K562 (cell line): ENCODE data around the gene DGAT2L6. TPM values are rescaled to one million over a fixed set of nuclear protein-coding genes. Genes with fewer than 3 reads are reported as not detected.

Source experiments
- ATAC-seq: fragments of 200-7000 bp; cut with Tn5 transposase; 3 replicates; pipeline ENCODE4 v1.9.1; 2020; ENCODE audit warnings: moderate library complexity
- BruUV-seq: library from RNA; stranded (reverse); fragments of 400-500 nt; replicated peaks from 2 replicates; lab custom pipeline; 2021; lab: Mats Ljungman, UMichigan
- CTCF ChIA-PET: fragments of 300-600 bp; formaldehyde crosslinking; extraction: SDS; loops from one replicate; lab custom pipeline; 2021; ENCODE audit warnings: low intra/inter-chr PET ratio; lab: Yijun Ruan, JAX
- POLR2A ChIA-PET: fragments of 300-600, 350-650 bp; sonication (Branson Sonifier 250); formaldehyde crosslinking; extraction: SDS; loops from one replicate; lab custom pipeline; 2021; ENCODE audit warnings: antibody characterized with exemption, inconsistent platforms; lab: Yijun Ruan, JAX
- DNase-seq, 4 experiments: peaks; one replicate each; pipeline versions ENCODE4 v3.0.0 to v3.0.0-alpha.2; 2011 to 2018; ENCODE audit warnings: low spot score in 3 of 4, mixed read lengths in 3 of 4; ENCODE audit errors: extremely low read depth in 1 of 4
- FAIRE-seq: peaks from 2 replicates; lab custom pipeline; 2011; peaks lifted over from hg19 to GRCh38; lab: Jason Lieb, UNC
- H2AFZ ChIP-seq: 2 replicates; pipeline ENCODE4 v1.6.0; 2011; ENCODE audit warnings: low read depth, low read length, control low read depth, inconsistent platforms
- H3K27ac ChIP-seq: fragments of 200-600 bp; 3 replicates; pipeline ENCODE4 v1.8.0; 2011; ENCODE audit warnings: low read depth, mild to moderate bottlenecking, control low read depth, inconsistent platforms, low read length, moderate library complexity, mixed read lengths; ENCODE audit errors: extremely low read depth
- H3K27me3 ChIP-seq, 2 experiments: fragments of 300-600 bp in 1 of 2; 2 replicates in 1 of 2; 3 replicates in 1 of 2; pipeline versions ENCODE4 v1.6.0 to v1.8.0; 2011; ENCODE audit warnings: inconsistent platforms in 2 of 2, low read length in 2 of 2, mild to moderate bottlenecking in 1 of 2, mixed read lengths in 1 of 2, moderate library complexity in 1 of 2; ENCODE audit not compliant: control insufficient read depth in 2 of 2, insufficient read depth in 2 of 2
- H3K36me3 ChIP-seq: fragments of 300-600 bp; 3 replicates; pipeline ENCODE4 v1.8.0; 2011; ENCODE audit warnings: mild to moderate bottlenecking, low read length, inconsistent platforms; ENCODE audit not compliant: control insufficient read depth, insufficient read depth
- H3K4me1 ChIP-seq, 2 experiments: fragments of 200-600 bp in 1 of 2; replicated peaks in 1 of 2; 2 replicates in 1 of 2; 3 replicates in 1 of 2; pipeline versions ENCODE4 v1.5.1 to v1.8.0; 2011; ENCODE audit warnings: inconsistent platforms in 2 of 2, low read length in 2 of 2, mild to moderate bottlenecking in 1 of 2, mixed read lengths in 1 of 2, moderate library complexity in 1 of 2; ENCODE audit not compliant: control insufficient read depth in 2 of 2, insufficient read depth in 2 of 2
- H3K4me2 ChIP-seq: 2 replicates; pipeline ENCODE4 v1.6.1; 2011; ENCODE audit warnings: low read length, control low read depth, inconsistent platforms, mixed read lengths; ENCODE audit not compliant: insufficient read depth
- H3K4me3 ChIP-seq: fragments of 200-600 bp; sonication (generic), shearing (Covaris generic); 2 replicates; pipeline ENCODE4 v1.5.1; 2016; ENCODE audit warnings: control low read depth, inconsistent platforms
- H3K79me2 ChIP-seq: fragments of 200-600 bp; 3 replicates; pipeline ENCODE4 v1.8.0; 2011; ENCODE audit warnings: low read length, inconsistent platforms; ENCODE audit not compliant: control insufficient read depth, insufficient read depth
- H3K9ac ChIP-seq, 2 experiments: 2 replicates each; pipeline versions ENCODE4 v1.6.0 to v1.6.1; 2011; ENCODE audit warnings: low read depth in 2 of 2, low read length in 2 of 2, control low read depth in 1 of 2, inconsistent platforms in 1 of 2, mild to moderate bottlenecking in 1 of 2, mixed read lengths in 1 of 2; ENCODE audit not compliant: insufficient read depth in 1 of 2
- H3K9me1 ChIP-seq: one replicate; pipeline ENCODE4 v1.6.0; 2011; ENCODE audit warnings: inconsistent platforms, mild to moderate bottlenecking, low read length, moderate library complexity; ENCODE audit not compliant: control insufficient read depth, insufficient read depth
- H3K9me3 ChIP-seq: replicated peaks from 2 replicates; pipeline ENCODE4 v1.5.1; 2011; ENCODE audit warnings: low read depth, low read length, inconsistent platforms; ENCODE audit not compliant: control insufficient read depth, insufficient read depth
- H4K20me1 ChIP-seq: replicated peaks from 2 replicates; pipeline ENCODE4 v1.6.1; 2011; ENCODE audit warnings: low read length, inconsistent platforms, mixed read lengths; ENCODE audit not compliant: control insufficient read depth, insufficient read depth
- CHD2 ChIP-seq: IDR thresholded peaks from 2 replicates; pipeline ENCODE4 v1.6.1; 2011; ENCODE audit warnings: low read depth, low read length
- ZNF354B ChIP-seq: fragments of 250-450 bp; sonication (Bioruptor Pico); IDR thresholded peaks from 2 replicates; pipeline ENCODE4 v1.4.0; 2020
- WGBS: fragments of 100-300 bp; shearing (Covaris generic); methylation state at CpG from one replicate; pipeline ENCODE4 v1.1.6; 2016; ENCODE audit warnings: low coverage, mixed read lengths; ENCODE audit not compliant: insufficient coverage; ENCODE audit errors: missing lambda C conversion rate; 5-methylcytosine and 5-hydroxymethylcytosine counted together
- in situ Hi-C: fragments of 300-500 bp; cut with MboI; formaldehyde crosslinking; loops from 4 replicates; pipeline ENCODE4 v1.15.0; 2018; ENCODE audit warnings: inconsistent platforms, mixed read lengths
- intact Hi-C: fragments of 100-400 bp; cut with micrococcal nuclease; formaldehyde crosslinking; loops from 2 replicates; pipeline ENCODE4 v1.14.2; 2022
- polyA plus RNA-seq, 8 experiments: library from polyadenylated mRNA; depleted of rRNA in 4 of 8; stranded (reverse) in 5 of 8; unstranded in 3 of 8; fragments of >200 nt; fragmentation: Nextera tagmentation in 2 of 8; fragmentation: Illumina TruSeq in 1 of 8; extraction: Ambion mirVana in 2 of 8; extraction: Trizol in 1 of 8; gene quantifications; 2 replicates each; pipeline versions ENCODE4 v1.2.1 to v1.2.3, GENCODE V29; 2011 to 2014; ENCODE audit warnings: inconsistent platforms in 1 of 8, missing spikeins in 1 of 8
- total RNA-seq, 7 experiments: library from RNA; depleted of rRNA in 6 of 7; stranded (reverse); fragments of >200 nt in 6 of 7; fragmentation: Illumina TruSeq in 2 of 7; extraction: Trizol in 2 of 7; gene quantifications; 2 replicates each; pipeline versions ENCODE4 v1.2.1 to v1.2.3, GENCODE V29; 2011 to 2021; ENCODE audit warnings: low replicate concordance in 1 of 7
- TF ChIP-seq, protein P1 (sequence below): sonication (generic); formaldehyde crosslinking; IDR thresholded peaks from 2 replicates; pipeline ENCODE4 v1.5.0; 2020; ENCODE audit warnings: missing genetic modification reagents

Gene DGAT2L6
- total and polyA plus RNA-seq, 9 of the 15 experiments (the other 6 are each of a cell fraction or from before 2014, with no cell fraction given) = not detected

DNA sequence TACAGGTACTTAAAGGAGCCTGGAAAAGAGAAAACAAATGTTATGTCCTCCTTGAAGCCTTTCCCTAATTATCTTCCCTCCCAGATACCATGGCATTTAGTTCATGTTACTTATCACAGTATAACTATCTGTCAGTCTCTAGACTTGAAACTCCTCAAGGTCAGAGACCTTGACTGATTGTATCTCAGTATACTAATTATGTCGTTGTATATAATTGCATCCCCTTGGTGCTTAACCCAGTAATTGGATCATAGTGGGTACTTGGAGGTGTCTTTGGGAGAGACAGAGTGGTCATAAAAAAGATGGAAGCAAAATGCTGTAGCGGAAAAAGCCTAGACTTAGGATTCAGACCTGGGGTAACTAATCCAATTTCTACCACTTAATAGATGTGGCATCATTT lies 35.9 kb upstream of the DGAT2L6 start:
- Histone ChIP-seq H3K4me1 (no peaks in the 10 kb centered on the region), H3K9ac (no peak overlapping the region), H3K27me3 (no peaks in the 10 kb centered on the region), H3K36me3 (peaks cover 30% of the 10 kb centered on the region; the same call in 2 of the 3 replicates), H3K4me2 (no peak overlapping the region), H4K20me1 (no peaks in the 10 kb centered on the region), H3K27ac (no peak overlapping the region), H3K9me3 (no peaks in the 10 kb centered on the region), H2AFZ (no peak overlapping the region), H3K9me1 (no peaks in the 10 kb centered on the region), H3K4me3 (no peak overlapping the region), H3K79me2 (no peaks in the 10 kb centered on the region)
- TF ChIP-seq, protein P1, sequence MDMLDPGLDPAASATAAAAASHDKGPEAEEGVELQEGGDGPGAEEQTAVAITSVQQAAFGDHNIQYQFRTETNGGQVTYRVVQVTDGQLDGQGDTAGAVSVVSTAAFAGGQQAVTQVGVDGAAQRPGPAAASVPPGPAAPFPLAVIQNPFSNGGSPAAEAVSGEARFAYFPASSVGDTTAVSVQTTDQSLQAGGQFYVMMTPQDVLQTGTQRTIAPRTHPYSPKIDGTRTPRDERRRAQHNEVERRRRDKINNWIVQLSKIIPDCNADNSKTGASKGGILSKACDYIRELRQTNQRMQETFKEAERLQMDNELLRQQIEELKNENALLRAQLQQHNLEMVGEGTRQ (CRISPR knock-in tag) = no peak
- TF ChIP-seq ZNF354B (CRISPR knock-in tag) (no peak), CHD2 (no peak)
- FAIRE-seq = no peak
- CTCF ChIA-PET = no interaction called here
- intact Hi-C loops (no loop called here), in situ Hi-C loops (no loop called here)
- WGBS = 0% methylated on average over 1 of the region's 2 CpGs
- POLR2A ChIA-PET = interaction anchor here (1.0 to 1.8 kb wide), 3 partner anchors 8 to 27 kb away, joined by 3 to 13 read pairs (median 6); partner anchors contain the start of gene IGBP1
- ATAC-seq = no peak
- DNase-seq = no peak
- no TSS peak for BruUV-seq
